ENCODE results near the gene ZNF618. TPM values are rescaled to one million over a fixed set of nuclear protein-coding genes. Genes with fewer than 3 reads are reported as not detected.

Gene ZNF618
- total RNA-seq, 2 donors from 2014 or later: 3.1 to 3.3 TPM

GRCh38 chr9:114088571-114089170, 212.6 kb downstream of the ZNF618 start:
- no peak overlapping the region for H3K9ac ChIP-seq (ENCODE audit: low read depth in 2 of 2, low read length in 2 of 2)
- H3K4me3 ChIP-seq: no peak overlapping the region
- no peaks in the 10 kb centered on the region for H3K27me3 ChIP-seq
- DNase-seq: no peak
- no peak for TF ChIP-seq CTCF (IDR thresholded peaks at IDR 0.05)
- no peaks in the 10 kb centered on the region for H3K4me1 ChIP-seq
- H3K36me3 ChIP-seq: no peaks in the 10 kb centered on the region
- H3K27ac ChIP-seq: no peak overlapping the region
- intact Hi-C loops (cut with DNase I): no loop called here
- no peaks in the 10 kb centered on the region for H3K9me3 ChIP-seq

- H3K36me3 ChIP-seq: no peaks in the 10 kb centered on the region
- H3K9ac ChIP-seq (ENCODE audit: low read depth in 2 of 2, low read length in 2 of 2): no peak overlapping the region
- H3K27ac ChIP-seq: no peak overlapping the region
- intact Hi-C loops (cut with DNase I): no loop called here
- no peaks in the 10 kb centered on the region for H3K27me3 ChIP-seq
- no peak for DNase-seq
- H3K9me3 ChIP-seq: no peaks in the 10 kb centered on the region
- no peaks in the 10 kb centered on the region for H3K4me1 ChIP-seq
- H3K4me3 ChIP-seq: no peak overlapping the region
- TF ChIP-seq CTCF (IDR thresholded peaks at IDR 0.05): no peak
These were observed 213.2 kb downstream of the ZNF618 start for GRCh38 chr9:114089206-114089840.

- H3K36me3 ChIP-seq: no peaks in the 10 kb centered on the region
- no peaks in the 10 kb centered on the region for H3K9me3 ChIP-seq
- no peak for TF ChIP-seq CTCF (IDR thresholded peaks at IDR 0.05)
- H3K9ac ChIP-seq (ENCODE audit: low read depth in 2 of 2, low read length in 2 of 2): no peak overlapping the region
- DNase-seq: no peak
- no peak overlapping the region for H3K27ac ChIP-seq
- no peak overlapping the region for H3K4me3 ChIP-seq
- no peaks in the 10 kb centered on the region for H3K4me1 ChIP-seq
- no peaks in the 10 kb centered on the region for H3K27me3 ChIP-seq
- intact Hi-C loops (cut with DNase I): no loop called here
These were observed 214.7 kb downstream of the ZNF618 start for GRCh38 chr9:114090798-114091197.

GRCh38 chr9:114091711-114092110, 215.6 kb downstream of the ZNF618 start:
- no peak for TF ChIP-seq CTCF (IDR thresholded peaks at IDR 0.05)
- DNase-seq: no peak
- Histone ChIP-seq H3K27ac (no peak overlapping the region), H3K4me1 (no peaks in the 10 kb centered on the region), H3K9ac (ENCODE audit: low read depth in 2 of 2, low read length in 2 of 2) (no peak overlapping the region), H3K36me3 (no peaks in the 10 kb centered on the region), H3K4me3 (no peak overlapping the region), H3K9me3 (no peaks in the 10 kb centered on the region), H3K27me3 (no peaks in the 10 kb centered on the region)
- intact Hi-C loops (cut with DNase I): no loop called here

- Histone ChIP-seq H3K27me3 (no peaks in the 10 kb centered on the region), H3K27ac (no peak overlapping the region), H3K4me1 (no peaks in the 10 kb centered on the region), H3K9ac (ENCODE audit: low read depth in 2 of 2, low read length in 2 of 2) (no peak overlapping the region), H3K4me3 (no peak overlapping the region), H3K36me3 (no peaks in the 10 kb centered on the region), H3K9me3 (no peaks in the 10 kb centered on the region)
- no peak for DNase-seq
- TF ChIP-seq CTCF (IDR thresholded peaks at IDR 0.05): no peak
- intact Hi-C loops (cut with DNase I): no loop called here
These were observed 216.2 kb downstream of the ZNF618 start for GRCh38 chr9:114092336-114092735.
